Hypothalamus (tissue), 51 donors: ENCODE measurements around the gene HLA-DQA1.

ENCODE experiments used
- DNase-seq, 51 donors: peaks; one replicate each; lab custom pipeline; 2025; lab: John Stamatoyannopoulos, UW

HLA-DQA1 gene

DNA sequence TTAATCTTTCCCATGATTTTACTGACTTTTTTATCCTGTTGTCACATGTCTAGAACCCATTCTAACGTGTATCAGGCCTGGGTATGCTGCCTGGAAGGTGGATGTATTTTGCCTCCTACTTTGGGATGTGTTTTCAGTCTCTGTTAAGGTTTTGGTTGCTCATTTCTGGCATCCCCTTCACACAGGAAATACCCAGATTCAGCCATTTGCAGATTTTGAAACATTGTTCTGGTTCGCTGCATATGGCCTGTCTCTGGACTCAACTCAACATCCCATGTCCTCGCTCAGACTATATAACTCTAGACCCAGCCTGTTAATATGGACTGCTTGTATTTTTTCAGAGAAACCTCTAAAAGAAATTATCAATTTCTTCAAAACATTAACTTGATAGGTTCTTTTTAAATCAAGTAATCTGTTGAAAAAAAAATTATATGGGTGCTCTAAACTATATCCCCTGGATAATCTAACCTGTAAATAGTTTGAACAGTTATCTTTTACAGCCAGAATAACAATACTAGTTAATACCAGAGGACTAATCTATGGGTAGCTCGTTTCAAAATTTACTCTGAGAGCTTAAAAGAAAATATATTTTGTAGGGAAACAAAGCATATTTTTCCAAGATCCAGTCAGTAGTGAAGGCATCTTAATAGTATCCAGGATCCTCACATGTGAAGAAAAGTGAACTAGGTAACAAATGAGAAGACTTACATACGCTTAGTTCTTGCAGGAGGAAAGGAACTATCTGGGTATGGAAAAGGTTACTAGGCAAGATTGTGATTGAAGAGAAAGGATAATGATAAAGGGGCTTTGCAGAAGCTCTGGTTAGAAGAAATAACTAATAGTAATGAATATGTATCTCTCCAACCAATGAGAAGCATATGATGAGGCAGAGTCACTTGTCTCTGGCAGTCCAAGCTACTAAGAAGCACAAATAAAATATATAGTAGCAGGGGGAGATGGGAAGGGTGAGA lies 52.6 kb downstream of the HLA-DQA1 start:
- DNase-seq, result no peak

DNA sequence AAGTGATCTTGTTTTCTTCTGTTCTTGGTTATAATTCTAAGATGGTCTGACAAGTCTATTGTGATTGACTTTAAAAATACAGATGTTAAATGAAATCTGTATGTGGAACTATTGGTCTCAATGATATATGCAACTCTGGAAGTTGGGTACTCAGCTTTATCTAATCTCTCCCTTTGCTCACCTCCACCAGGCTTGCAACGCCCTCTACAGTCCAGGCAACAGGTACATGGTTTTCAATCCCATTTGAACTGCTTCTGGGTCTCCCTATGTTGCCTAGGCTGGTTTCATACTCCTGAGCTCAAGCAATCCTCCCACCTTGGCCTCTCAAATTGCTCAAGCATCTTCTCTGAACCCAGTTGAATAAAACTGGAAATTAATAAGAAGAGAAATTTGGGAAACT lies 54.8 kb downstream of the HLA-DQA1 start:
- no peak for DNase-seq
